Left lobe of liver (tissue), 2 donors: ENCODE data around the gene PIKFYVE. TPM values are rescaled to one million over a fixed set of nuclear protein-coding genes. Genes with fewer than 3 reads are reported as not detected.
"Not testable (repeated sequence)": the region's sequence is repeated elsewhere in the genome, so short reads cannot be mapped to it uniquely, and the experiment has no call there.

ENCODE experiments used
- ATAC-seq: fragments of 200-7000 bp; cut with Tn5 transposase; one replicate; pipeline ENCODE4 v1.9.1; 2020; ENCODE audit warnings: mild to moderate bottlenecking, moderate library complexity
- DNase-seq: peaks from one replicate; pipeline ENCODE4 v3.0.0-alpha.2; 2020; ENCODE audit warnings: low spot score
- total RNA-seq: library from RNA; stranded (reverse); gene quantifications from one replicate; pipeline ENCODE4 v1.2.1, GENCODE V29; 2021
- donor health status: DM: no; HTN: no; CAD: no; lungs with moderate emphysema.
- donor health status: DM: no; HTN: yes; CAD: no.

PIKFYVE gene
- total RNA-seq, 1 donor from 2014 or later = 12.8 TPM

GRCh38 chr2:208358758-208359631, 92.9 kb downstream of the PIKFYVE start:
- peak; percentile 50 for DNase-seq
- peak; percentile 52 for ATAC-seq

- DNase-seq (peak; percentile 48), ATAC-seq (peak; percentile 8)
Measured at GRCh38 chr2:208359632-208359986, 93.6 kb downstream of the PIKFYVE start.

- DNase-seq = no peak
- no peak for ATAC-seq
Measured at GRCh38 chr2:208360259-208361076, 94.4 kb downstream of the PIKFYVE start.

- no peak for DNase-seq
- ATAC-seq = no peak
Measured at GRCh38 chr2:208361077-208361441, 95.0 kb downstream of the PIKFYVE start.

GRCh38 chr2:208363485-208363884, 97.4 kb downstream of the PIKFYVE start:
- DNase-seq (no peak), ATAC-seq (no peak)

GRCh38 chr2:208366215-208367127, 100.4 kb downstream of the PIKFYVE start:
- ATAC-seq (no peak), DNase-seq (no peak)

- DNase-seq (peak; percentile 54), ATAC-seq (peak; percentile 75)
Measured at GRCh38 chr2:208369091-208369490, 103.0 kb downstream of the PIKFYVE start.

- no peak for DNase-seq
- ATAC-seq = no peak
Measured at GRCh38 chr2:208370881-208371633, 105.0 kb downstream of the PIKFYVE start.

GRCh38 chr2:208371634-208371935, 105.5 kb downstream of the PIKFYVE start:
- DNase-seq (no peak), ATAC-seq (no peak)

GRCh38 chr2:208373460-208374089, 107.5 kb downstream of the PIKFYVE start:
- ATAC-seq = peak; percentile 70
- peak; percentile 47 for DNase-seq

GRCh38 chr2:208375491-208376068, 109.5 kb downstream of the PIKFYVE start:
- ATAC-seq (no peak), DNase-seq (no peak)

GRCh38 chr2:208377344-208377860, 111.3 kb downstream of the PIKFYVE start:
- DNase-seq, ATAC-seq: not testable (repeated sequence)

GRCh38 chr2:208379192-208379591, 113.1 kb downstream of the PIKFYVE start:
- no peak for ATAC-seq
- DNase-seq = no peak

- no peak for ATAC-seq
- DNase-seq = no peak
Measured at GRCh38 chr2:208384637-208385036, 118.6 kb downstream of the PIKFYVE start.

- ATAC-seq (no peak), DNase-seq (no peak)
Measured at GRCh38 chr2:208386541-208386940, 120.5 kb downstream of the PIKFYVE start.

- ATAC-seq = no peak
- no peak for DNase-seq
Measured at GRCh38 chr2:208389940-208390339, 123.9 kb downstream of the PIKFYVE start.

- no peak for ATAC-seq
- DNase-seq = no peak
Measured at GRCh38 chr2:208392300-208392699, 126.2 kb downstream of the PIKFYVE start.

- not testable (repeated sequence) for DNase-seq, ATAC-seq
Measured at GRCh38 chr2:208396796-208397195, 130.7 kb downstream of the PIKFYVE start.

GRCh38 chr2:208399201-208399600, 133.1 kb downstream of the PIKFYVE start:
- no peak for DNase-seq

More at GRCh38 chr2:208399201-208399600, 133.1 kb downstream of the PIKFYVE start:
- no peak for ATAC-seq
